DND-41 (cell line): Measurements from ENCODE around the gene MRPL14.

Experiments used
- CTCF ChIP-seq: IDR thresholded peaks from 2 replicates; pipeline ENCODE4 v1.5.1; 2012; ENCODE audit warnings: borderline replicate concordance, low read length, moderate library complexity, mild to moderate bottlenecking; ENCODE audit not compliant: poor library complexity, severe bottlenecking; ENCODE audit errors: extremely low read depth
- EZH2 ChIP-seq: IDR thresholded peaks from 3 replicates; pipeline ENCODE4 v1.6.1; 2012; ENCODE audit warnings: borderline replicate concordance, low read depth, mild to moderate bottlenecking, moderate library complexity, low read length, inconsistent platforms; ENCODE audit not compliant: severe bottlenecking

- TF ChIP-seq CTCF, result no peak
- TF ChIP-seq EZH2, result no peak
Observed at GRCh38 chr6:44123544-44123943, 3.7 kb downstream of the MRPL14 start.
